Measurements from ENCODE around the gene SLK.

DNA sequence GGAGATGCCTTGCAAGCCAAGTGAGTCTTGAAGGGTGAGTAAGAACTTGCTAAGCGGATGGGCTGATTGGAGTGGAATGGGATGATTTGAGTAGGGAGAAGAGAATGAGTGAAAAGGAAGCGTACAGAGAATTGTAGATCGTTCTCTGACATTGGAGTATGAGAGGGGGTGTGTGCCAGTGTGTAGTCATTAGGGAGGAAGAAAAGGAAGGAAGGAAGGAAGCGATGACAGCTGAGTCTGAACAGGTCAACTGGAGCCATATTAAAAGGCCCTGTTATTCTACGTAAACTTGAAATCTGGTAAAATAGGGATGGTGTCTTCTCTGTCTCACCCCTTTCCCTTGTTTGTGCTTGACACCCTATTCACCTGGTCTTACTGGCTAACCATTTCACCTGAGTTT is 55.1 kb downstream of the SLK start:
- TF ChIP-seq, protein P1, sequence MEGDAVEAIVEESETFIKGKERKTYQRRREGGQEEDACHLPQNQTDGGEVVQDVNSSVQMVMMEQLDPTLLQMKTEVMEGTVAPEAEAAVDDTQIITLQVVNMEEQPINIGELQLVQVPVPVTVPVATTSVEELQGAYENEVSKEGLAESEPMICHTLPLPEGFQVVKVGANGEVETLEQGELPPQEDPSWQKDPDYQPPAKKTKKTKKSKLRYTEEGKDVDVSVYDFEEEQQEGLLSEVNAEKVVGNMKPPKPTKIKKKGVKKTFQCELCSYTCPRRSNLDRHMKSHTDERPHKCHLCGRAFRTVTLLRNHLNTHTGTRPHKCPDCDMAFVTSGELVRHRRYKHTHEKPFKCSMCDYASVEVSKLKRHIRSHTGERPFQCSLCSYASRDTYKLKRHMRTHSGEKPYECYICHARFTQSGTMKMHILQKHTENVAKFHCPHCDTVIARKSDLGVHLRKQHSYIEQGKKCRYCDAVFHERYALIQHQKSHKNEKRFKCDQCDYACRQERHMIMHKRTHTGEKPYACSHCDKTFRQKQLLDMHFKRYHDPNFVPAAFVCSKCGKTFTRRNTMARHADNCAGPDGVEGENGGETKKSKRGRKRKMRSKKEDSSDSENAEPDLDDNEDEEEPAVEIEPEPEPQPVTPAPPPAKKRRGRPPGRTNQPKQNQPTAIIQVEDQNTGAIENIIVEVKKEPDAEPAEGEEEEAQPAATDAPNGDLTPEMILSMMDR (IDR thresholded peaks at IDR 0.05) = no peak
- TF ChIP-seq POLR2A (IDR thresholded peaks at IDR 0.05) (no peak), POLR2AphosphoS5 (IDR thresholded peaks at IDR 0.05) (no peak)

All from upper lobe of left lung (tissue), 4 donors.